T-helper 1 cell treated with Interleukin-12 subunit alpha and Interleukin-12 subunit beta and Interleukin-4 antibody, amounts not matched to agents 30 μg/mL and 1 μg/mL, for 36 hours (primary cell): ENCODE results near the gene LMLN.
A peak's percentile ranks its signal among the peaks of the same experiment; 100 is the strongest.
"Not testable (repeated sequence)": the region's sequence is repeated elsewhere in the genome, so short reads cannot be mapped to it uniquely, and the experiment has no call there.

Experiments
- H3K27ac Mint-ChIP-seq: one replicate; pipeline ENCODE4 v1.8.0; 2021; ENCODE audit warnings: mild to moderate bottlenecking, mixed read lengths
- H3K27me3 Mint-ChIP-seq: one replicate; pipeline ENCODE4 v1.8.0; 2021; ENCODE audit warnings: low read depth, mixed read lengths
- H3K36me3 Mint-ChIP-seq: one replicate; pipeline ENCODE4 v1.8.0; 2021; ENCODE audit warnings: low read depth, mixed read lengths
- H3K4me1 Mint-ChIP-seq: one replicate; pipeline ENCODE4 v1.8.0; 2021; ENCODE audit warnings: low read depth, mixed read lengths
- H3K4me3 Mint-ChIP-seq: one replicate; pipeline ENCODE4 v1.8.0; 2021; ENCODE audit warnings: mild to moderate bottlenecking, moderate library complexity, mixed read lengths
- H3K9me3 Mint-ChIP-seq: one replicate; pipeline ENCODE4 v1.8.0; 2021; ENCODE audit warnings: mixed read lengths

The LMLN gene

GRCh38 chr3:198067416-198067815, 107.4 kb downstream of the LMLN start:
- Mint-ChIP-seq H3K9me3 (no peaks in the 10 kb centered on the region), H3K27me3 (peaks cover 8% of the 10 kb centered on the region), H3K4me3 (no peak overlapping the region), H3K36me3 (no peaks in the 10 kb centered on the region), H3K27ac (no peak overlapping the region), H3K4me1 (peaks cover 9% of the 10 kb centered on the region)

GRCh38 chr3:198070871-198071270, 110.9 kb downstream of the LMLN start:
- H3K27me3 Mint-ChIP-seq, result peaks cover 25% of the 10 kb centered on the region

GRCh38 chr3:198071602-198072287, 111.7 kb downstream of the LMLN start:
- H3K36me3 Mint-ChIP-seq, result no peaks in the 10 kb centered on the region
- H3K9me3 Mint-ChIP-seq, result no peaks in the 10 kb centered on the region
- H3K27ac Mint-ChIP-seq, result no peak overlapping the region
- peaks cover 9% of the 10 kb centered on the region for H3K4me1 Mint-ChIP-seq
- H3K4me3 Mint-ChIP-seq, result no peak overlapping the region
- H3K27me3 Mint-ChIP-seq, result peaks cover 33% of the 10 kb centered on the region

More at GRCh38 chr3:198070871-198071270, 110.9 kb downstream of the LMLN start:
- Mint-ChIP-seq H3K4me3 (no peak overlapping the region), H3K27ac (no peak overlapping the region), H3K36me3 (no peaks in the 10 kb centered on the region), H3K4me1 (peaks cover 9% of the 10 kb centered on the region), H3K9me3 (no peaks in the 10 kb centered on the region)

GRCh38 chr3:198076722-198077308, 116.8 kb downstream of the LMLN start:
- Mint-ChIP-seq H3K27me3 (peaks cover 54% of the 10 kb centered on the region), H3K27ac (no peak overlapping the region), H3K4me1 (peaks cover 4% of the 10 kb centered on the region), H3K9me3 (peaks cover 2% of the 10 kb centered on the region), H3K4me3 (no peak overlapping the region), H3K36me3 (no peaks in the 10 kb centered on the region)

- Mint-ChIP-seq H3K4me1 (no peaks in the 10 kb centered on the region), H3K36me3 (no peaks in the 10 kb centered on the region), H3K27me3 (peaks cover 64% of the 10 kb centered on the region), H3K27ac (no peak overlapping the region), H3K9me3 (peaks cover 5% of the 10 kb centered on the region), H3K4me3 (peak overlapping the region; percentile 78)
Observed at GRCh38 chr3:198079771-198080520, 119.9 kb downstream of the LMLN start.

- no peaks in the 10 kb centered on the region for H3K36me3 Mint-ChIP-seq
- peak overlapping the region; percentile 78 for H3K4me3 Mint-ChIP-seq
- H3K9me3 Mint-ChIP-seq, result peaks cover 5% of the 10 kb centered on the region
- H3K27ac Mint-ChIP-seq, result no peak overlapping the region
- H3K27me3 Mint-ChIP-seq, result peaks cover 67% of the 10 kb centered on the region
- H3K4me1 Mint-ChIP-seq, result no peaks in the 10 kb centered on the region
Observed at GRCh38 chr3:198080521-198081384, 120.7 kb downstream of the LMLN start.

GRCh38 chr3:198081421-198081844, 121.4 kb downstream of the LMLN start:
- H3K4me3 Mint-ChIP-seq, result no peak overlapping the region
- H3K36me3 Mint-ChIP-seq, result no peaks in the 10 kb centered on the region
- peaks cover 68% of the 10 kb centered on the region for H3K27me3 Mint-ChIP-seq
- no peaks in the 10 kb centered on the region for H3K4me1 Mint-ChIP-seq
- H3K27ac Mint-ChIP-seq, result no peak overlapping the region
- H3K9me3 Mint-ChIP-seq, result peaks cover 5% of the 10 kb centered on the region

- H3K4me1 Mint-ChIP-seq, H3K36me3 Mint-ChIP-seq, H3K27ac Mint-ChIP-seq, H3K4me3 Mint-ChIP-seq, H3K9me3 Mint-ChIP-seq: not testable (repeated sequence)
- peaks cover 68% of the 10 kb centered on the region for H3K27me3 Mint-ChIP-seq
Observed at GRCh38 chr3:198082226-198082625, 122.2 kb downstream of the LMLN start.

- Mint-ChIP-seq H3K4me1 (no peaks in the 10 kb centered on the region), H3K36me3 (no peaks in the 10 kb centered on the region), H3K4me3 (no peak overlapping the region), H3K27ac (no peak overlapping the region), H3K9me3 (no peaks in the 10 kb centered on the region), H3K27me3 (peaks cover 65% of the 10 kb centered on the region)
Observed at GRCh38 chr3:198088421-198088955, 128.5 kb downstream of the LMLN start.

- Mint-ChIP-seq H3K4me1 (no peaks in the 10 kb centered on the region), H3K4me3 (no peak overlapping the region), H3K27me3 (peaks cover 50% of the 10 kb centered on the region), H3K27ac (no peak overlapping the region), H3K36me3 (no peaks in the 10 kb centered on the region), H3K9me3 (no peaks in the 10 kb centered on the region)
Observed at GRCh38 chr3:198090795-198091332, 130.8 kb downstream of the LMLN start.

GRCh38 chr3:198092276-198092675, 132.3 kb downstream of the LMLN start:
- Mint-ChIP-seq H3K27ac (no peak overlapping the region), H3K9me3 (peaks cover 6% of the 10 kb centered on the region), H3K27me3 (peaks cover 38% of the 10 kb centered on the region), H3K36me3 (no peaks in the 10 kb centered on the region), H3K4me3 (no peak overlapping the region), H3K4me1 (no peaks in the 10 kb centered on the region)

GRCh38 chr3:198093112-198093679, 133.2 kb downstream of the LMLN start:
- no peaks in the 10 kb centered on the region for H3K36me3 Mint-ChIP-seq
- no peaks in the 10 kb centered on the region for H3K4me1 Mint-ChIP-seq
- H3K9me3 Mint-ChIP-seq, result peaks cover 7% of the 10 kb centered on the region
- no peak overlapping the region for H3K4me3 Mint-ChIP-seq
- H3K27ac Mint-ChIP-seq, result no peak overlapping the region
- peaks cover 34% of the 10 kb centered on the region for H3K27me3 Mint-ChIP-seq
